Small intestine (tissue), 7 donors: ENCODE data around the gene SCCPDH. TPM values are rescaled to one million over a fixed set of nuclear protein-coding genes. Genes with fewer than 3 reads are reported as not detected.

Experiments used
- DNase-seq, 2 donors: peaks; one replicate each; pipeline versions ENCODE4 v3.0.0 to v3.0.0-alpha.2; 2013
- FAIRE-seq: peaks from 2 replicates; lab custom pipeline; 2012; peaks lifted over from hg19 to GRCh38; lab: Jason Lieb, UNC
- H3K27ac ChIP-seq, 3 donors: one replicate each; pipeline ENCODE4 v1.5.1; 2013; ENCODE audit warnings: low read length in 2 of 3, mild to moderate bottlenecking in 2 of 3, control low read depth in 1 of 3, inconsistent platforms in 1 of 3, low read depth in 1 of 3, moderate library complexity in 1 of 3
- H3K27me3 ChIP-seq, 3 donors: one replicate each; pipeline ENCODE4 v1.6.1; 2013; ENCODE audit warnings: low read length in 3 of 3, inconsistent platforms in 1 of 3; ENCODE audit not compliant: control insufficient read depth in 3 of 3, insufficient read depth in 3 of 3
- H3K36me3 ChIP-seq, 3 donors: one replicate each; pipeline ENCODE4 v1.6.1; 2013; ENCODE audit warnings: low read length in 3 of 3, inconsistent platforms in 1 of 3, low read depth in 1 of 3, mild to moderate bottlenecking in 1 of 3, moderate library complexity in 1 of 3; ENCODE audit not compliant: control insufficient read depth in 3 of 3, insufficient read depth in 2 of 3
- H3K4me1 ChIP-seq, 3 donors: one replicate each; pipeline ENCODE4 v1.6.1; 2013; ENCODE audit warnings: low read length in 2 of 3, inconsistent platforms in 1 of 3, low read depth in 1 of 3, mild to moderate bottlenecking in 1 of 3, moderate library complexity in 1 of 3; ENCODE audit not compliant: control insufficient read depth in 3 of 3, insufficient read depth in 2 of 3
- H3K4me3 ChIP-seq, 3 donors: one replicate each; pipeline ENCODE4 v1.5.1; 2013; ENCODE audit warnings: low read length in 3 of 3, control low read depth in 1 of 3, inconsistent platforms in 1 of 3, low read depth in 1 of 3, mild to moderate bottlenecking in 1 of 3, moderate library complexity in 1 of 3
- H3K9me3 ChIP-seq, 2 donors: one replicate each; pipeline ENCODE4 v1.6.1; 2013; ENCODE audit warnings: low read depth in 1 of 2, low read length in 1 of 2; ENCODE audit not compliant: control insufficient read depth in 2 of 2, insufficient read depth in 1 of 2
- WGBS, 3 donors: extraction: QIAGEN DNeasy Blood & Tissue Kit; methylation state at CpG; one replicate each; pipeline ENCODE4 v1.1.7; 2013; 5-methylcytosine and 5-hydroxymethylcytosine counted together
- polyA plus RNA-seq, 4 donors: library from polyadenylated mRNA; stranded (reverse) in 3 of 4; unstranded in 1 of 4; fragments of 200-250 nt in 3 of 4; fragments of 120-200 nt in 1 of 4; gene quantifications; one replicate each; pipeline versions ENCODE4 v1.2.1 to v1.2.3, GENCODE V29; 2013
- donor health status: healthy with polysubstance abuse.
- donor health status: control.
- donor health status: control.
- donor health status: Bipolar disorder and iron deficiency.
- donor health status: healthy.

Gene SCCPDH
- polyA plus RNA-seq, 4 donors, result 27.1 to 48.3 (median 32.0) TPM

DNA sequence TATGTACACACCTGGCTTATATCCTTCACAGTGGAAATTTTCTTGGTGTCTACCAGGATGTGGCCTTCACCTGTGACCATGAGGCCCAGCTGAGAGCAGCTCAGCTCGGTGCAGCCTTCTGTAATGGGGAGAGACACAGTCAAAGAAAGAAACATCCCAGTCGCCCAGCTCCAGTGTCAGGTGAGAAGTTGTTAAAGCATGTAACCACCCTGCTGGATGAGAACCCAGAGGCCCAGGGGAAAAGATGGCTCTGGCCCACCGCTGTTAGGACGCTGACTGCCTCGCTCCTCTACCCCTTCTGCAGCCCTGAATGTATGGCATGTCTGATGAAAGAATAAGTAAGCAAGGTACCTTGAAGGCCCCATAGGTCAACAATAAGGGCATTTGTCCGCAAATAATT is 52.7 kb downstream of the SCCPDH start:
- Histone ChIP-seq H3K27me3 (no peaks in the 10 kb centered on the region), H3K4me3 (no peak overlapping the region), H3K9me3 (no peaks in the 10 kb centered on the region), H3K27ac (no peak overlapping the region), H3K36me3 (peaks cover 9 to 44% (median 11%) of the 10 kb centered on the region in 3 donors), H3K4me1 (no peaks in the 10 kb centered on the region)
- WGBS, 3 donors, result 89 to 94% (median 90%) methylated on average over 6 of the region's 6 CpGs
- DNase-seq, result no peak
- FAIRE-seq, result no peak

DNA sequence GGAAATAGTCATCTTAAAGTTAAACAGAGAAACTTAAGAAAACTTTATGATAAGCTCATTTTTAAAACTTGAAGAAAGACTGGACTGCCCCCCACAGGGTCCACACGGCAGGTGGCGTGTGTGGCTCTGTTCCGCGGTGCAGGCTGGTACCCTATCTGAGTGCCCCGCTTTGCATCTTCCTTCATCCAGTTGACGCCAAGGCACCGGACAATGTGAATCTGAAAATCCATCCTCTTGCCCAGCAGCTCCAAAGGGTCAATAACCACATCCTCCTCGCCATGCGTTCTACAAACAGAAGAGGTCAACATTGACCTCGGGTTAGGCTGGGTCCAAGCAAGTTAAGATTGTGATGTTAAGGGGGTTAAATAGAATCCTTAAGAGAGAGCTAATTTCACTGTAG is 54.5 kb downstream of the SCCPDH start:
- H3K4me1 ChIP-seq, result no peaks in the 10 kb centered on the region
- DNase-seq (no peak), FAIRE-seq (no peak)
- WGBS, 3 donors, result 89 to 95% (median 94%) methylated on average over 10 of the region's 10 CpGs
- no peaks in the 10 kb centered on the region for H3K27me3 ChIP-seq
- no peak overlapping the region for H3K27ac ChIP-seq
- H3K4me3 ChIP-seq, result no peak overlapping the region
- H3K36me3 ChIP-seq, result peaks cover 9 to 50% (median 11%) of the 10 kb centered on the region in 3 donors
- no peaks in the 10 kb centered on the region for H3K9me3 ChIP-seq

DNA sequence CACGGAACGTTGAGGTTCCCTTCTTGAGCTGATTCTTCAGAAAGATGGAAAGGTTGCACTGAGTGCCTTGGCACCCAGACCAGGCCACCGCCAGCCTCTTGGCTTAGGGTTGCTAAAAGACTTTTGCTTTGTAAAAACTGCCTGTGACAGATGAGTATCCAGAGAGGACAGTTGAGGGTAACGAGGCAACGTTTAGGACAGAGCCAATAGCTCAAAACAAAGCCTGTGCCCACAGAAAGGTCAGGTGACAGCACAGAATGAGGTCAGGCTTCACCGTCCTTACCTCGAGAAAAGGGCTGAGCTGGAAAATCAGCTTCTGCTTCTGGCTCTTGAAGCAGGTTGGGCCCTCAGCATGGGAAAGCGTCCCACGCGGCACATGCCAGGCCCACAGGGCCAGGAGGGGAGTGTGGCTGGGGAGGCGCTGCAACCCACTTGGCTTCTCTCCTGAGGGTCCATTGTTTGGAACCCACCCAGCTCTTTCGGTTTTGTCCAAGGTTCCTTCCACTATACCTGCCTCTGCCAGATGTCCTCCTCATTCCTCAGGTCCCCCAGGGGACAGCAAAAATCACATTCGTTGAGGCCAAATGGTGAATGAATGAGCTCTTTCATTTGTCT is 55.5 kb downstream of the SCCPDH start:
- WGBS, 3 donors, result 93 to 94% (median 94%) methylated on average over 13 of the region's 13 CpGs
- FAIRE-seq (no peak), DNase-seq (no peak)
- H3K27me3 ChIP-seq, result no peaks in the 10 kb centered on the region
- peaks cover 9 to 52% (median 11%) of the 10 kb centered on the region in 3 donors for H3K36me3 ChIP-seq
- no peak overlapping the region for H3K4me3 ChIP-seq
- no peaks in the 10 kb centered on the region for H3K4me1 ChIP-seq
- H3K9me3 ChIP-seq, result no peaks in the 10 kb centered on the region
- H3K27ac ChIP-seq, result no peak overlapping the region

GRCh38 chr1:246780264-246780663 is 56.1 kb downstream of the SCCPDH start:
- FAIRE-seq (no peak), DNase-seq (no peak)
- H3K36me3 ChIP-seq, result peaks cover 9 to 49% (median 11%) of the 10 kb centered on the region in 3 donors
- H3K9me3 ChIP-seq, result no peaks in the 10 kb centered on the region
- H3K4me3 ChIP-seq, result no peak overlapping the region
- no peaks in the 10 kb centered on the region for H3K27me3 ChIP-seq
- WGBS, 3 donors, result 96 to 97% (median 96%) methylated on average over 9 of the region's 9 CpGs
- no peaks in the 10 kb centered on the region for H3K4me1 ChIP-seq
- H3K27ac ChIP-seq, result no peak overlapping the region

DNA sequence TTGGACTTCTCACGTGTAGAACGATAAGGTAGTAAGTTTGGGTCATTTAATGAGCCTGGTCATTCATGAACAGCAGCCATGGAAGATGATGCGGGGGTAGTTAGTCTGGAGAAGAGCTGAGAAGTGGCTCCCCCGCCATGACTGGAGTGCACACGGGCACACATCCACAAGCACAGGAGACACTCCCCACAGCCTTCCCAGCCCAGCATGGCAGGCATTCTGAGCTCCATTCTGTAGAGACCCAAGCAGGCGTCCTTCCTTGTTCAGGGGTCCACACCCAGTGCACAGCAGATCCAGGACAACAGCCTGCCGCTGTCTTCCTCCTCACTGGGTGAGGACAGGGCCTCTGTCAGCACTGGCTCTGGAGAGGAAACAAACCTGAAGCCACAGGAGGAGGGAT is 57.0 kb downstream of the SCCPDH start:
- FAIRE-seq, result no peak
- no peak for DNase-seq
- 94 to 97% (median 96%) methylated on average over 6 to 7 of the region's 7 CpGs for WGBS, 3 donors

DNA sequence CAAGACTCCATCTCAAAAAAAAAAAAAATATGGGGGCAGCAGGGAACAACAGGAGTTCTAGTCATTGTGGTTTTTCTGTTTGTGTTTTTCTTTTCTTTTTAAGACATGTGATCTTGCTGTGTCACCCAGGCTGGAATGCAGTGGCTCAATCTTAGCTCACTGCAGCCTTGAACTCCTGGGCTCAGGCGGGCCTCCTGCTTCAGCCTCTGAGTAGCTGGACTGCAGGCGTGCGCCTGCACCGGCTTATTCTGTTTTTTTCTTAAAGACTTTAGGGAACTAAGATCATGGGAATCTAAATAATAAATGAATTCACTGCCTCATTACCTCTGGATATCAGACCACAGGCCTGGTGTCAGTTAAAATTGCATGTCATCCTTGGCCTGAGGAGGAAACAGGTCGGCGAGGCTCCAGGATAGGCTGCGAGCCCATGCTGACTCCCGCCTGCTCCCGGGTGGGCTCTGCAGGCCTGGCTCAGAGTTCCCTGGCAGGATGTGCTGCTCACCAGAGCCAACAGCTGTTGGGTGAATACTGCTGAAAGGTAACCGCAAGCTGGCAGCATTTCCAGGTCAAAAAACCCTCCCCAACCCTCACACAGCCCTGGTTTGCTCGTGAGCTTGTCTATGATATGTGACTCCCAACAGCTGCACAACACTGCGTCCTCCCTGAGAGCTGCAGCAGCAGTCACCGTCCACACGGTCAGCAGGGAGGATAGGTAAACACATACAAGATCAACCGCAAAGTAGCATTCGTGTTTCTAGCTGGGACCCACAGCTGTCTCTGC is 58.1 kb downstream of the SCCPDH start:
- WGBS, 3 donors, result 61 to 84% (median 71%) methylated on average over 16 of the region's 16 CpGs
- H3K4me3 ChIP-seq, result no peak overlapping the region
- H3K27me3 ChIP-seq, result no peaks in the 10 kb centered on the region
- FAIRE-seq (no peak), DNase-seq (no peak)
- H3K36me3 ChIP-seq, result peaks cover 0 to 38% (median 2%) of the 10 kb centered on the region in 3 donors
- H3K9me3 ChIP-seq, result peaks cover 0 to 4% of the 10 kb centered on the region in 2 donors
- H3K4me1 ChIP-seq, result no peaks in the 10 kb centered on the region
- H3K27ac ChIP-seq, result no peak overlapping the region

More for the DNA sequence above, 57.0 kb downstream of the SCCPDH start:
- H3K9me3 ChIP-seq, result peaks cover 0 to 4% of the 10 kb centered on the region in 2 donors
- no peaks in the 10 kb centered on the region for H3K27me3 ChIP-seq
- H3K4me3 ChIP-seq, result no peak overlapping the region
- peaks cover 9 to 43% (median 11%) of the 10 kb centered on the region in 3 donors for H3K36me3 ChIP-seq
- no peak overlapping the region for H3K27ac ChIP-seq
- H3K4me1 ChIP-seq, result no peaks in the 10 kb centered on the region

GRCh38 chr1:246784621-246785493 is 60.6 kb downstream of the SCCPDH start:
- DNase-seq (no peak), FAIRE-seq (no peak)
- peaks cover 0 to 6% (median 0%) of the 10 kb centered on the region in 3 donors for H3K4me1 ChIP-seq
- no peak overlapping the region for H3K4me3 ChIP-seq
- peaks cover 0 to 26% (median 2%) of the 10 kb centered on the region in 3 donors for H3K36me3 ChIP-seq
- H3K9me3 ChIP-seq, result peaks cover 0 to 4% of the 10 kb centered on the region in 2 donors
- H3K27ac ChIP-seq, result no peak overlapping the region
- no peaks in the 10 kb centered on the region for H3K27me3 ChIP-seq
- 60 to 79% (median 69%) methylated on average over 19 of the region's 19 CpGs for WGBS, 3 donors
